C1 segment of cervical spinal cord (tissue), 14 donors: Measurements from ENCODE around the gene DNAJB4.
A peak's percentile ranks its signal among the peaks of the same experiment; 100 is the strongest.
"Not testable (repeated sequence)": the region's sequence is repeated elsewhere in the genome, so short reads cannot be mapped to it uniquely, and the experiment has no call there.

ENCODE experiments used
- DNase-seq, 14 donors: peaks; one replicate each; lab custom pipeline; 2025; lab: John Stamatoyannopoulos, UW

Gene DNAJB4

DNA sequence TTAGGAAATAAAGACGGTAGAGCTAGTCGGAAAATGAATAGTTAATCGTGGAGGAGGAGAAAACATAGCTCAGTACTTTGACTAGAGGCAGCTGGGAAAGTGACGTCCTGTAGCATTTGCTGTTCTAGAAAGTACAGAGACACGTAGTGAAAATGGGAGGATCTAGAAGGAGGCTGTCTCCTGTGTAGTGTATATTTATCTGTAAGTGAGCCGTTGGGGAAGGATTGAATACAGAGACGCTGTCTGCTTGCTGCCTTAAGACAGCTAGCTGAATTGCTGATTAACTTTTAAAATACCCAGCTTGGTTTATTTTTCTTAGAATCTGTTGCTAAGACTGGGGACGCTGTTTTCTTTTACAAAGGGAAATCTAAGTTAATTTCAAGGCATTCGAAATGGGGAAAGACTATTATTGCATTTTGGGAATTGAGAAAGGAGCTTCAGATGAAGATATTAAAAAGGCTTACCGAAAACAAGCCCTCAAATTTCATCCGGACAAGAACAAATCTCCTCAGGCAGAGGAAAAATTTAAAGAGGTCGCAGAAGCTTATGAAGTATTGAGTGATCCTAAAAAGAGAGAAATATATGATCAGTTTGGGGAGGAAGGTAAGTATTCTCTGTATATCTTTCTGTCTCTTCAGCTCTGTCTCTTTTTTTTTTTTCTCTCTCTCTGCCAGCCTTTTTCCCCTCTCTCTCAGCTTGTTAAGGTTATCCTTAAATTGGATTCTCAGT, at the start of gene DNAJB4:
TSS of gene DNAJB4 (plus strand) at position 221 of the 729 bp plus-strand sequence. CDS start at position 393, 172 bp downstream.
- DNase-seq, result peak in 12 of 14 donors; percentile 8 to 95 (median 48)

DNA sequence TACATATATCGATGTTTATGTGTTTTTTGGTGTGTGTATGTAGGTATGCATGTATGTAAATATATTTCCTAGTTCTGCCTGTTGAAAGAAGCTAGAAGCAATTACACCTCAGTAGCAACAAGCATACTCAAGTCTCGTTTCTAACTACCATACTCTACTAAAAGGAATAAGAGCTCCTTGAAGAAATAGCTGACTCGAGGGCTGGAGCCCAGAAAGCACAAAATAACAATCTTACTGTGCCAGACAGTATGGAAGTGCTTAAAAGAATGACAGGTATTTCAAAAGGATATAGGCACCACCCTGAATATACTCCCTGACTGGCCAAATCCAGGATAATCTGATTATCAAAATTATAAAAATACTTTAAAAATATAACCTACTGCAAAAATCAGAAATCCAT, 49.0 kb upstream of the DNAJB4 start:
- no peak for DNase-seq

DNA sequence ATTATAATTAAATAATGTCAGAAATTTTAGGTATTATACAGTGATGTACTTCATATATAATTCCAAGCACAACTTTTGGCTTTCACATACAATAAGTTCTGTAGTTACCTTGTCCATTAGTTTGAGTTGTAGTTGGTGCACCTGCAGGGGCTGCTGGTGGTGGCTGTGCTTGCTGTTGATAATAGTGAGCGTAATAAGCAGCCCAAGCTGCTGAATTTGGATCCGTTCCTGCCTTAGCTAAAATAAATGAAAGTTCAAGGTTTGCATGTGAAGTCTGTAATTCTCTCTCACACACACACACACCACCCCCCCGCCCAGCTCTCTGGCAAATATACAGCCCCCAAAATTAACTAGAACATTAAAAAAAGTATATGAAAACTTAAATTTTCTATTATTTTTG, 48.3 kb upstream of the DNAJB4 start:
- DNase-seq, result no peak

DNA sequence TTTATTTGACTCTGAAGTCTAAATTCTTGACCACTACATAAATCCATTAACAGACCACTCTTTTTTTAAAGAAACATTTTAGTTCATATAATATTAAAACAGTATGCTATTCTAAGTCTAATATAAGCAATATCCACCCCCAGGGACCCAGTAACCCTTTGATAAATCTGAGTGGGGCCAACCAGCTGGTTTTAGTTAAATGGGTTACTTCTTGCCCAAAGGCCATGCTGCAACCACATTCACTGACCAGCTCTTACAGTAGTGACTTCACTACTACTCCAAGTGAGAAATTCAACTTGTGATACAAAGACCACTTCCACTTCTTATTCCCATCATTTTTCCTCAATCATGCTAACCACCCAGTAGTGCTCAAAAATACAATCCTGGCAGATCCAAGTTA, 46.3 kb upstream of the DNAJB4 start:
- DNase-seq, result no peak

DNA sequence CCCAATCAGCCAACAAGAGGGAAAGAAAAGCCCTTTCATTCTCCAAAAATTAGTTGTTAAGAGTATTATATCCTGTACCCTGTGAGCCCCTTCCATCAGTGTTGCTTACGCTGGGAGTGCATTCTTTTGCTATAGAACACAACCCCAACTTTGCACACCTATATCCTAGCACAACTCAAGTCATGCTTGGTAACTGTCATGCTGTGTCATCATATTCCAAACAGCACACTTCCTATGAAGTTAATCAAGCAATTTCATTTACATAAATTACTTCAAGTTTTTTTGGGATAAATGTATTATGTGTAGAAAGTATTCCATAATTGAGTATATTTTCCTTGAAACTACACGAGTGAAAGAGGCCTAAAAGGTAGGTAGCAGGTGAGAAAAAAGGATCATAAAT, 45.9 kb upstream of the DNAJB4 start:
- DNase-seq, result no peak

DNA sequence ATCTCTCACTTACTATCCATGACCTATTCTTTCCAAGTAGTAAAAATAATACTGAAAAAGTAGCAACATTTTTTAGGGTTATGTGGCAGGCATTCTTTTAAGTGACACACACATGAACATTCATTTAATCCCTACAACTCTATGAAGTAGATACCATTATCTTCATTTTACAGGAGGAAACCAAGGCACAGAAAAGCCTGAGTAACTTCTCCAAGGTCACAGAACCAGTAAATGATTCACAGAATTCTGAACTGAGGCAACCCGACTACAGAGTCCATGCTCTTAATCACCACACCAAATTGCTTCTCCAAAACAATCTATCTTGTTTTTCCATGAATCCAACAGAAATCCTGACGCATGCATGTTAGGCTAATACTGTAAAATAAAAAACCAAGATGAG, 43.3 kb upstream of the DNAJB4 start:
- DNase-seq, result no peak

DNA sequence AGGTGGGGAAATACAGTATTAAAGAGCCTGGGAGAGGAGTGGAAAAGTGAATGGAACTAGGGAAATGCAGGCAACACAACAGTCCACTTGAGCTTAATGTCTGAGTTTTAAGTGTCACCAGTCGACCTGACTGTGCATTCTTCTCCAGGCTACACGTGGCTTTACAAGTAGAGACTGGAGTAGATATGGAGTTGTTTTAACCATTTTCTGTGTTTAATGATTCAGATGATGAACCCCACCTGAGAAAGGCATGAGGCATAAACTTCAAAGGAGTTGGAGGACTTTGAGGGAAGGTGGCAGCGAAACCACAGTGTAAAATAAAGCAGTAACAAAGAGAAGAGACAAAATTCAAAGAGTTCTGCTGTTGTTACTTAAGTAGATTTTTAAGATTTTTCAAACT, 38.4 kb upstream of the DNAJB4 start:
- DNase-seq, result no peak

DNA sequence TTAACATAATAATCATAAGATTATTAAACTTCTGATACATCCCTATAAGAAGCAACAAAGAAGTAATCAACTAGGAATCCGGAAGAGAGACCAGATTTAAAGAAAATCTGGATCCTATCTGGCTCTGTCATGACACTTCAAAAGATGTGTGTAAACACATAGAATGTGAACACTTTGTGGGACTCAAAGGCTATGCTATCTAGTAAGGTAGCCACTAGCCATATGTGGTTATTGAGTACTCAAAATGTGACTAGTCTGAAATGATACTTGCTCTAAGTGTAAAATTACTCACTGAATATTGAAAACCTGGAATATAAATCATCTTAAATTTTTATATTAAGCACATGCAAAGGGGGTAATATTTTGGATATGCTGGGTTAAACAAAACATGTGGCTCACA, 34.5 kb upstream of the DNAJB4 start:
- no peak for DNase-seq

DNA sequence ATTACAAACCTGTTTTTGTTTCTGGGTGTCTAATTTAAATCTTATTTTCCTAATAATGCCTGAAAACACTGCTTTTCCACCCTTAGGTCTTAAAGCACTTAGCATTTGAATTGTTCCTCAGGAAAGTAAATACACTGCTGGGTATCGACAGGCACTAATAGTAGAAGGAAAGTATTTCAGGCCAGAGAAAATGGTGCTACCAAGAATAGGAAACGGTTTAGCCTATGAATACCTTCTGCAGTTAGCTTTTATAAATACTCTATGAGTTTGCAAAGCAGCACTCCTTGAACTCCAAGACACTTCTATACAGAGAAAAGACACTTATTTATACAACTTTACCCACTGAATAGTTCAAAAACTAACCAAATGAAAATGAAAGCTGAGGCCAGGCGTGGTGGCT, 32.7 kb upstream of the DNAJB4 start:
- no peak for DNase-seq

DNA sequence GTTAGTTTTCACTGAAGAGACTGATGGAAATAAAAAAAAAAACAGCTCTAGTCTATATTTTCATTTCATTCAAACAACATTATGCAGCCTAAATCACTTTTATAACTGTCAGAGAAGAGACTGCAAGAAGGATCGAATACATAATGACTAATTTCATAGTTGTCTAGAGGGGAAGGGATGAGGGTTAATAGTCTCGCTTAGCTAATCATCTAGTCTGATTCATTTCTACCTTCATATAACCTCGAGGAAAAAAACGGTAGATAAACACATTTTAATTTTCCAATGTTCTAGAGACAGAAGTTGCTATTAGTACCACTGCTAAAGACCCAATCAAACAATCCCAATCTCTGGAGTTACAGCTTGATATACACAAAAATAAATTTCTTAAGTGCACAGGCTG, 29.4 kb upstream of the DNAJB4 start:
- no peak for DNase-seq

DNA sequence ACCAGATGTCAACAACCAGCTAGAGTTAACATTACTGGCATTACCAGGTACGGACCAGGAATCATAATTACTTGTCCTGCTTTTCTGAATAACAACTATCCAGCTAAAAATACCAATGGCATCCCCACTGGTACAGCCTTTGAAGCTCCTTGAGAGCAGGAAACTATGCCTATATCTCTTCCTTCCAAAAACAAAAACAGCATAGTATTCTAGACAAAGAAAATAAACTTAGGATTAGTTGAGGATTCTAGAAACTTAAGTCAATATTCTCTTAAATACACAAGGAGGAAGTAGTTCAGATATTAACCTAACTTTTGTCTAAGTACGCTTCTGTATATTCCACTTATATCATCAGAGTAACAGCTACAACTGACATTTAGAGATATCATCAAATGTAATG, 28.8 kb upstream of the DNAJB4 start:
- DNase-seq, result no peak

DNA sequence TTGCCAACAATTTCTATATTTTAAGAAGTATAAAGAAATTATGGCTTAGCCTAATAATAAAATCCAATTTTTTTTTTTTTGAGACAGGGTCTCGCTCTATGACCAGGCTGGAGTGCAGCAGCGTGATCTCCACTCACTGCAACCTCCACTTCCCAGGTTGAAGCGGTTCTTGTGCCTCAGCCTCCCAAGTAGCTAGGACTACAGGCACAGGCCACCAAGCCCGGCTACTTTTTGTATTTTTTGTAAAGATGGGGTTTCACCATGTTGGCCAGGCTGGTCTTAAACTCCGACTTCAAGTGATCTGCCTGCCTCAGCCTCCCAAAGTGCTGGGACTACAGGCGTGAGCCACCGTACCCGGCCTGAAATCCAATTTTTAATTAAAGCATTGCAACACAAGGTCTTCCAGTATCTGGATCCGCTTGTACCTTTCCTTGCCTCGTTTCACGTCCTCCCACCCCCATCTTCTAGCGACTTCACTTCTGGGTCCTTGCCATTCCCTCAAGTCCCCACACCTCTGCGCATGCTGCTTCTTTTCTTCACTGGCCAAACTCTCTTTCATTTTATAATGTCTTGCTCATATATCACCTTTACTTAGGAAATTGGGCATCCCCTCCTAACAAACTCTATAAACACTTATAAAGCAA, 28.2 kb upstream of the DNAJB4 start:
- no peak for DNase-seq

DNA sequence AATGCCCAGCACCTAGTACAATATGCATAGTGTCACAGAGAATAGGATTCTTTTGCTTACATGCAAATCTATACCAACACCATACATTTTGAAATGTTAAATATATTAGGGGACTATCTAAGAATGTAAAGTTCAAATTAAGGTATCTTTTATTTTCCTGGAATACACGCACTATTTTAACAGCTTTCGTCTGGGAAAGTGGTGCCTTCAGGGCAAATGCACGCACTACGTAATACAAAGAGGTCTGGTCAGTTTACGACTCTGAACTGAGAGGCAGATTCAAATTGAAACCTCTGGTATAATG, 26.8 kb upstream of the DNAJB4 start:
- no peak for DNase-seq

DNA sequence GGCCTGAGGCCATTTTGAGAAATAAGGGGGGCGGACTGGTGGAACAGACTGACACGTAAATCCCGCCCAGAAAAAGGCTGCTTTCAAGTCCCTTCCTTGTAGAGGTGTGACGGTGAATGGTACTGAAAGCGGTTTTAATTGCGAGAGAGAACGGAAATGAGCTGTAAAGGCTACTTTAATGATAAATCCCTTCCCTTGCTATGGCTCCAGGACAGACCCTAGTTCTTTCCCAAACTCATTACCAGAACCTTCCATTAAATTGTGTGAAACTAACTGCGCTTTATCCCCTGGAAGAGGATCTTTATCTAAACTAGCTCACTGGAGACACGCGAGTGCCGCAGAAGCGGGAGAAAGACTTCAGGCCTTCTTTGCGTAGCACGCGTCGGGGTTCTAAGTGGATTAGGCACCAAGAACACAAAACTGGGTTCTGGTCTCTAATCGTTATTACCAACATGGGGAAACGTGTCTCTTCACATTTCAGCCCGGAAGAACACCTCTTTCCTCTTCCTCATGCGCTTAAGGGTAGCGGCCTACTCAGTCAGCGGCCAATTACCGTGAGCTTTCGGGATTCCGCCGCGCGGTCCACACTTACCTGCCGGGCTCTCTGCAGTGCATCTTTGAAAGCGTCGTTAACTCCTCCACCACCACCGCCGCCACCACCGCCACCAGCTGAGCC, 26.3 kb upstream of the DNAJB4 start:
- DNase-seq, result peak in 13 of 14 donors; percentile 29 to 70 (median 56)

DNA sequence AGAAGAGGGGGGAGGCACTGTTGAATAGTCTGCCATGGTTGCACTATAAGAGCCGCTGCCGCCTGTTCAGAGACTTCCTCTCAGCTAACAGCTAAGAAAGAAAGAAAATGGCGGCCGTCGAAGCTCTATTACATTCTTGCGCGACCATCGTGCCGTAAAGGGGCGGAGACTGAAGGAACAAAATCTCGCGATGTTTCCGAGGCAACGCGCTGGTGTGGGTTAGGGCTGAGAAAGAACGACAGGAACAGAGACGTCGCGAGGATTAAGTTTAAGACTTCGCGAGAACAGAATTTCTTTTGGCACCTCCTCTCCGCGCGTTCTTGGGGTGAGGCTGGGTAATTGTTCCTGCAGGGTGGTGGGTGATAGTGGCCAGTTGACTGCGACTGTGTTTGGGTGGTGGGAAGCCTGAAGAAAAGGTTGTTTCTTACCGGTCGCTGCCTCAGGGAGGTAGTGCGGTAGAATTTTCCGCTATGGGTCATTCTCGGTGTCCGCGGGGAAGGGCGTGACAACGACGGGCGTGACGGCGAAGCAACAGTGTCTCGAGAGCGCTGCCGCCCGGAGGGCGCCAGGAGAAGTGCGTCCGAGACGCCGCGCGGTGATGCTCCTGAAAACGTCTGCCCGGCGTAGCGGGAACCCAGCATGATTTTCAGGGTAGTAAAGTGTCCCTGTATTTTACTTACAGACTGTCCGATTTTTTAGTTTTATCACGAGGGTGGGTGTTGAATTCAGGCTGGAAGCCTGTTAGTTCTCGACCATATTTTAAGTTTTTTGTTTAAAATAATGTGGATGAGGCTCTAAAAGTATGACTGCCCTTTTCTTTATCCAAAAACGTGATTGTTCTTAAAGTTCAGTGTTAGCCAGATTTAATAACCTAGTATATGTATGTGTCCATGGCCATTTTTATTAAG, 25.5 kb upstream of the DNAJB4 start, which contains the start of gene FUBP1:
TSS of gene FUBP1 (minus strand) at position 104 of the 908 bp plus-strand sequence. CDS start at position 36, 68 bp downstream.
- peak; percentile 39 to 97 (median 90) for DNase-seq

DNA sequence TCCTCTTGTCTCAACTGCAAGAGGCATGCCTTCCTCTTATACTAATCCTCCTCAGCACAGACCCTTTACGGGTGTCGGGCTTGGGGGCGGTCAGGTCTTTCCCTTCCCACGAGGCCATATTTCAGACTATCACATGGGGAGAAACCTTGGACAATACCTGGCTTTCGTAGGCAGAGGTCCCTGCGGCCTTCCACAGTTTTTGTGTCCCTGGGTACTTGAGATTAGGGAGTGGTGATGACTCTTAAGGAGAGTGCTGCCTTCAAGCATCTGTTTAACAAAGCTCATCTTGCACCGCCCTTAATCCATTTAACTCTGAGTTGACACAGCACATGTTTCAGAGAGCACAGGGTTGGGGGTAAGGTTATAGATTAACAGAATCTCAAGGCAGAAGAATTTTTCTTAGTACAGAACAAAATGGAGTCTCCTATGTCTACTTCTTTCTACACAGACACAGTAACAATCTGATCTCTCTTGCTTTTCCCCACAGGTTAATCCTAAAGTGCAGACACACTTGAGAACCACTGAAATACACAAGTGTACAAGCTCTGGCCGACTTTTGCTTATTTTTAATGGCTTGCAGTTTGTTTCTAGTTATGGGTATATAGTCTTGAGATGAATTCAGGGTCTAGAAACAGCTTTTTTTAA, 21.3 kb upstream of the DNAJB4 start:
- not testable (repeated sequence) for DNase-seq

DNA sequence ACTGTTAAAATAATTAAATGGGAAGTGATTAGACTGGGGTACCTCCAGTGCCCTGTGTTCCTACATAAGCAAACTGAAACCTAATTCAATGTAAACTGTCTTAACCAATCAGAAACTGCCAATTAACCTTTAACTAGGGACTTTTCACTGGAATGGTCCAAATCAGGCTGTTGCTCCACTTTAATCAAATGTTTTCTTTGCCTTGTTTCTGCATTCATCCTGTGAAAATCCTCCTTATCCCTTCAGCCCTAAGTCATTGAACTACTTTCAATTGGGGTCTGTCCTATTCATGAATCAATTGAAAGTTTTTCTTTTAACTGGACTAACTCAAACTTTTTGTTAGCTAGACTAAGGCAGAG, 20.8 kb upstream of the DNAJB4 start:
- no peak for DNase-seq

DNA sequence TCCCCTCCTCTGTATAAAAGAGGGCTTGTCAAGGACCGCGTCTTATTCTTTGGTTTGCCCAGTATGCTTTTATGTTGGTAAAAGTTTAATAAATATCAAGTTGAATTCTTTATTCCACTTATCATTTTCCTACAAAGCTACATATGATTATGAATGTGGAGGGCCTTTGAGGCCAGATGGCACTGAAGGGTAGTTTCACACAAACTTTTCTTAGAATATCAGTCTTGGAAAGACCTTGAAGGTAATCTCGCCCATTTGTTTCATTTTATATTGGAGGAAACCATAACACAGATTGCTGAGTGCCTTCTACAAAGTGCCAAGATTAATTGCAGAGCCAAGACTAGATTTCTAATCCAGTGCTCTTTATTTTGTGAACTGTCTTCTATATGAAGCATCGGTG, 20.1 kb upstream of the DNAJB4 start:
- no peak for DNase-seq

DNA sequence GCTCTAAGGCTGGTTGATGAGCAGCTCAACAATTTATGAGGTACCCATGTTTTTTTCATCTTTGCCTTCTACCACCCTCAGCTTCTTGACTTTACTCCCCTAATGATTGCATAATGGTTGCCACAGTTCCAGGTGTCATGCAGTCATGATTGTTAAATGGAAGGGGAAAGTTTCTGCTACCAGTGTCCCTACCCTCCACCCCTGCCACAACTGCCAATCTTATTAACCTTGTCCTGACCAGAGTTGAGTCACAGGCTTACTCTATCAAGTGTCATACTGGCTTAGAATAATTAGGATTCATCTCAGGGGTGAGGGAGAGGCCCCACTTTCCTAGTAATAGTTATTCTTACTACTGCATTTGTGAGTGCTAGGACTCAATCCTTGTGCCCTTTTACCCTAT, 17.9 kb upstream of the DNAJB4 start:
- no peak for DNase-seq

DNA sequence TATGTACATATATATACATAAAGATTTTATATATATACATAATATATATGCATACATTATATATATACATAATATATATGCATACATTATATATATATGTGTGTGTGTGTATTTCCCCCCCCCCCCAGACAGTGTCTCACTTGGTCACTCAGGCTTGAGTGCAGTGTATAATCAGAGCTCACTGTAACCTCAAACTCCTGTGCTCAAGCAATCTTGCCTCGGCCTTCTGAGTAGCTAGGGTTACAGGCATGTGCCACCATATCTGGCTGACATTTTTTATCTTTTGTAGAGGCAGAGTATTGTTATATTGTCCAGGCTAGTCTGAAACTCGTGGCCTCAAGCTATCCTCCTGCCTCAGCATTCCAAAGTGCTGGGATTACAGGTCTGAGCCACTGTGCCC, 16.8 kb upstream of the DNAJB4 start:
- DNase-seq, result no peak

DNA sequence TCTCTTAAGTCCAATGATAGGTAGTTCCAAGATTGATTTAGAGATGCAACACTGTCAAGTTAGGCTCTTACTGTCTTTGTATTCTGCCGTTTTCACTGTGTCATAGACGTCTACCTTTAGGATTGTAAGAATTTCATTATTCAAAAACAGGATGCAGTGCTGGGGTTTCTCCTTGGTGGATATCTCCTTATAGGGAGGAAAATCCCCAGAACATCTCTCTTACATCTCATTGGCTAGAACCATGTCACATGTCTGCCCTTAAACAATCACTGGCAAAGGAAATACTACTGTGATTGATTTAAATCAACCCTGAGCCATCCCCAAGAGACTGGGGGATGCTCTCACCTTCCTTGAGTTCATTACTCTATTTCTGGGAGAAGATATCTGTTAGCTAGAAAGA, 15.0 kb upstream of the DNAJB4 start:
- no peak for DNase-seq
